ENCODE results near the gene EOMES. TPM values are rescaled to one million over a fixed set of nuclear protein-coding genes. Genes with fewer than 3 reads are reported as not detected.

EOMES gene
- total and polyA plus RNA-seq, 2 experiments from 2014 or later, result 0.10 TPM

GRCh38 chr3:27756877-27757276 lies 34.8 kb upstream of the EOMES start:
- ATAC-seq, result no peak
- no peaks in the 10 kb centered on the region for H3F3A ChIP-seq (replicated peaks; ENCODE audit: low read depth)

More at GRCh38 chr3:27756877-27757276, 34.8 kb upstream of the EOMES start:
- Histone ChIP-seq H4K20me1 (replicated peaks; ENCODE audit: insufficient read depth) (no peaks in the 10 kb centered on the region; the same call in 1 of the 2 replicates), H3K79me2 (replicated peaks; ENCODE audit: insufficient read depth) (no peaks in the 10 kb centered on the region), H3K4me2 (no peak overlapping the region), H2AFZ (no peak overlapping the region), H3K9me2 (ENCODE audit: insufficient read depth) (0 out of 2 replicates have a peak, but pooled peaks cover 3% of the 10 kb centered on the region), H3K4me1 (ENCODE audit: insufficient read depth) (no peaks in the 10 kb centered on the region), H3K27me3 (ENCODE audit: insufficient read depth) (no peaks in the 10 kb centered on the region), H3K36me3 (ENCODE audit: insufficient read depth) (no peaks in the 10 kb centered on the region), H3K4me3 (no peak overlapping the region), H3K27ac (ENCODE audit: low read depth) (no peak overlapping the region)
- Mint-ChIP-seq H3K27ac (no peak overlapping the region), H3K4me3 (no peak overlapping the region), H3K4me1 (no peaks in the 10 kb centered on the region), H3K27me3 (ENCODE audit: insufficient read depth, low read depth, poor library complexity) (peaks cover 1% of the 10 kb centered on the region), H3K36me3 (ENCODE audit: low read depth) (no peaks in the 10 kb centered on the region), H3K9me3 (no peaks in the 10 kb centered on the region)
- TF ChIP-seq ETS1 (IDR thresholded peaks at IDR 0.05) (no peak), ZNF462 (CRISPR knock-in tag; IDR thresholded peaks at IDR 0.05) (no peak), EZH2 (IDR thresholded peaks at IDR 0.05; ENCODE audit: low read depth, unreplicated experiment) (no peak), ZNF114 (CRISPR knock-in tag; IDR thresholded peaks at IDR 0.05) (no peak), CTCF (conservative IDR thresholded peaks at IDR 0.05; ENCODE audit: low read depth in 2 of 2) (no peak), NANOG (IDR thresholded peaks at IDR 0.05; ENCODE audit: borderline replicate concordance) (no peak), CREB1 (CRISPR knock-in tag; IDR thresholded peaks at IDR 0.05; ENCODE audit: low read depth) (no peak), ZNF331 (CRISPR knock-in tag; IDR thresholded peaks at IDR 0.05; ENCODE audit: low read depth) (no peak), POLR2AphosphoS5 (IDR thresholded peaks at IDR 0.05; ENCODE audit: low read depth) (no peak), JUNB (IDR thresholded peaks at IDR 0.05; ENCODE audit: unreplicated experiment) (no peak), STAT1 (IDR thresholded peaks at IDR 0.05; ENCODE audit: unreplicated experiment) (no peak), EZH2phosphoT487 (IDR thresholded peaks at IDR 0.05; ENCODE audit: unreplicated experiment) (no peak), REST (IDR thresholded peaks at IDR 0.05; ENCODE audit: unreplicated experiment) (no peak)
- DNase-seq (ENCODE audit: low spot score), result no peak
